GM13976 (cell line): ENCODE data around the gene MPDZ.

ENCODE experiments used
- DNase-seq: peaks from one replicate; pipeline ENCODE4 v3.0.0; 2012; ENCODE audit warnings: low spot score
- in situ Hi-C: fragments of 300-500 bp; cut with MboI; formaldehyde crosslinking; loops from one replicate; pipeline ENCODE4 v1.12.0; 2022; ENCODE audit warnings: low sequenced_read_pairs, mixed read lengths, inconsistent platforms; ENCODE audit not compliant: unreplicated experiment
- TF ChIP-seq, protein P1 (sequence below): IDR thresholded peaks from 2 replicates; pipeline ENCODE4 v1.5.1; 2012; ENCODE audit warnings: borderline replicate concordance, mild to moderate bottlenecking; ENCODE audit not compliant: insufficient read depth; ENCODE audit errors: extremely low read depth, missing control alignments, control extremely low read depth

Gene MPDZ

DNA sequence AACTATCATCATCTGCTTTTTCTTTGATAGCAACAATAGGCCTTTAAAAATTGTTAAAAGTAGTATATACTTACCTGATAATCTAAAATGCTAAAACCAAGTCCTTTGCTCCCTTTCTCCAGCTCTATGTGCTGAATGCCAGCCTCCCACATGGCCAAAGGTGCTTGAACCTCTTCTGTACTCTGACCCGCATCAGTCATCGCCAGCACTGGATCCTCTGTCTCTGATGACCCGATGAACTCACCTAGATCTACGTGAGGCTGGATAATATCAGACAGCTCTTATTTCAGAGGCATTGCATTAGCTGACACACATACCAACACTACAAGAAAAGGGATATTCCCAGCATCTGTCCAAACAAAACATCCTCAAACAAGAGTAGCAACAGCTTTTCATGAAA, 89.5 kb downstream of the MPDZ start:
- TF ChIP-seq, protein P1, sequence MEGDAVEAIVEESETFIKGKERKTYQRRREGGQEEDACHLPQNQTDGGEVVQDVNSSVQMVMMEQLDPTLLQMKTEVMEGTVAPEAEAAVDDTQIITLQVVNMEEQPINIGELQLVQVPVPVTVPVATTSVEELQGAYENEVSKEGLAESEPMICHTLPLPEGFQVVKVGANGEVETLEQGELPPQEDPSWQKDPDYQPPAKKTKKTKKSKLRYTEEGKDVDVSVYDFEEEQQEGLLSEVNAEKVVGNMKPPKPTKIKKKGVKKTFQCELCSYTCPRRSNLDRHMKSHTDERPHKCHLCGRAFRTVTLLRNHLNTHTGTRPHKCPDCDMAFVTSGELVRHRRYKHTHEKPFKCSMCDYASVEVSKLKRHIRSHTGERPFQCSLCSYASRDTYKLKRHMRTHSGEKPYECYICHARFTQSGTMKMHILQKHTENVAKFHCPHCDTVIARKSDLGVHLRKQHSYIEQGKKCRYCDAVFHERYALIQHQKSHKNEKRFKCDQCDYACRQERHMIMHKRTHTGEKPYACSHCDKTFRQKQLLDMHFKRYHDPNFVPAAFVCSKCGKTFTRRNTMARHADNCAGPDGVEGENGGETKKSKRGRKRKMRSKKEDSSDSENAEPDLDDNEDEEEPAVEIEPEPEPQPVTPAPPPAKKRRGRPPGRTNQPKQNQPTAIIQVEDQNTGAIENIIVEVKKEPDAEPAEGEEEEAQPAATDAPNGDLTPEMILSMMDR, result no peak
- no peak for DNase-seq
- in situ Hi-C loops, result no loop called here

- TF ChIP-seq, protein P1, result no peak
- in situ Hi-C loops, result no loop called here
- no peak for DNase-seq
Measured at GRCh38 chr9:13189362-13189761, 90.1 kb downstream of the MPDZ start.

GRCh38 chr9:13186774-13187173, 92.7 kb downstream of the MPDZ start:
- TF ChIP-seq, protein P1, result no peak
- DNase-seq, result no peak
- in situ Hi-C loops, result no loop called here

DNA sequence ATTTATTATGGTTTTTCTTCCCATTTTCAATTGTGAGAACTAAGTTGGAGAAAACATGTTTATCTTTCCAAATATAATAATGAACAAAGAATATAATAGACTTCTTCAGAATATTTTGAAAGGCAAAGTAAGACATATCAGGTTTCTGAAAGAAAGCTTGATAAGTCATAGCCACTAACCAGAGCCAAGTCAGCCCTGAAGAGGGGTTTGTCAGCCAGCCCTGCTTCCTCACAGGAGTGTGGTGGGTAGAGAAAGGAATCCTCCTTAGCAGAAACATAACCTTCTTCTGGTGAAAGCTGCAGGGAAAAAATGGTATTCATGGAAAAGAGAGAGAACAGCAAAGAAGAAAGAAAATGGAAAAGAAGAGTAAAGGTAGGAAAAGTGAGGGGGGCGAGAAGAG, 93.4 kb downstream of the MPDZ start:
- no peak for DNase-seq
- in situ Hi-C loops, result no loop called here
- TF ChIP-seq, protein P1, result no peak

DNA sequence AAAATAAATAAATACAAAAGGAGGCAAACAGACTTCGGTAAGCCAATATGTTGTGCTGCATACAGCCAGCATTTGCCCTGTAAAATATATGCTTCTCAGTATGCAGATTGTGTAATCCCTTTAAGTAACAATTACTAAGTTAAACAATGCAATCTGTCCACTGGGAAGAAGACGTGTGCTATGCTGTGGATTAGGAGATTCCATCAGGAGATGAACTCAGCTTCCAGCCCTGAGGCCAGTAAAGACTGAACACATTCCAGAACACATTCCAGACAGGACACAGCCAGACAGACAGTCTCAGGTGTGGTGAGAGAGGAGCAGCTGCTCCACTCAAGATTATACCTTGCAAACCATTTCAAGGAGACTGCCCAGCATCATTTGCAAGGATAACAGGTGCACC, 97.8 kb downstream of the MPDZ start:
- in situ Hi-C loops, result no loop called here
- no peak for DNase-seq
- TF ChIP-seq, protein P1, result no peak

- TF ChIP-seq, protein P1, result no peak
Measured at GRCh38 chr9:13179257-13179656, 100.2 kb downstream of the MPDZ start.

GRCh38 chr9:13175732-13176131, 103.8 kb downstream of the MPDZ start:
- TF ChIP-seq, protein P1, result no peak
- no peak for DNase-seq
- in situ Hi-C loops, result no loop called here

More at GRCh38 chr9:13179257-13179656, 100.2 kb downstream of the MPDZ start:
- in situ Hi-C loops, result no loop called here
- DNase-seq, result no peak
